GM18520 (cell line): ENCODE data around the gene ACAA2.

Source experiments
- ATAC-seq: cut with Tn5 transposase; IDR thresholded peaks from one replicate; pipeline ENCODE4 v1.9.1; 2021; ENCODE audit not compliant: unreplicated experiment

Gene ACAA2

GRCh38 chr18:49744376-49745008 lies 68.8 kb downstream of the ACAA2 start:
- ATAC-seq = no peak

- ATAC-seq = no peak
Observed at GRCh38 chr18:49743117-49743567, 70.2 kb downstream of the ACAA2 start.

GRCh38 chr18:49742316-49743116 lies 70.8 kb downstream of the ACAA2 start:
- no peak for ATAC-seq

GRCh38 chr18:49739275-49739674 lies 74.1 kb downstream of the ACAA2 start:
- ATAC-seq = no peak

GRCh38 chr18:49738721-49739120 lies 74.6 kb downstream of the ACAA2 start:
- ATAC-seq = no peak

- no peak for ATAC-seq
Observed at GRCh38 chr18:49734836-49735235, 78.5 kb downstream of the ACAA2 start.

- ATAC-seq = no peak
Observed at GRCh38 chr18:49733896-49734585, 79.3 kb downstream of the ACAA2 start.

GRCh38 chr18:49733321-49733720 lies 80.0 kb downstream of the ACAA2 start:
- no peak for ATAC-seq
